HG03196 (cell line): ENCODE results near the gene TUBB.
"Not testable (repeated sequence)": the region's sequence is repeated elsewhere in the genome, so short reads cannot be mapped to it uniquely, and the experiment has no call there.

Source experiments
- ATAC-seq: cut with Tn5 transposase; IDR thresholded peaks from one replicate; pipeline ENCODE4 v1.9.1; 2021; ENCODE audit not compliant: unreplicated experiment

Gene TUBB

GRCh38 chr6:30759575-30760239 lies 39.6 kb downstream of the TUBB start:
- ATAC-seq, result no peak

- ATAC-seq, result no peak
Observed at GRCh38 chr6:30760549-30760948, 40.4 kb downstream of the TUBB start.

GRCh38 chr6:30761791-30762429 lies 41.8 kb downstream of the TUBB start:
- no peak for ATAC-seq

- ATAC-seq, result no peak
Observed at GRCh38 chr6:30763155-30763617, 43.0 kb downstream of the TUBB start.

- ATAC-seq, result no peak
Observed at GRCh38 chr6:30763618-30764489, 43.7 kb downstream of the TUBB start.

- ATAC-seq, result not testable (repeated sequence)
Observed at GRCh38 chr6:30764490-30765043, 44.4 kb downstream of the TUBB start.

GRCh38 chr6:30765495-30765894 lies 45.3 kb downstream of the TUBB start:
- not testable (repeated sequence) for ATAC-seq

GRCh38 chr6:30766461-30767157 lies 46.5 kb downstream of the TUBB start:
- ATAC-seq, result no peak

- ATAC-seq, result peak; percentile 43
Observed at GRCh38 chr6:30767158-30767943, 47.2 kb downstream of the TUBB start.

- no peak for ATAC-seq
Observed at GRCh38 chr6:30767944-30768301, 47.8 kb downstream of the TUBB start.

- ATAC-seq, result no peak
Observed at GRCh38 chr6:30768634-30769087, 48.5 kb downstream of the TUBB start.

- ATAC-seq, result no peak
Observed at GRCh38 chr6:30769088-30769852, 49.1 kb downstream of the TUBB start.

- ATAC-seq, result no peak
Observed at GRCh38 chr6:30769853-30770524, 49.8 kb downstream of the TUBB start.

- ATAC-seq, result no peak
Observed at GRCh38 chr6:30770592-30770991, 50.4 kb downstream of the TUBB start.

- ATAC-seq, result no peak
Observed at GRCh38 chr6:30774701-30775100, 54.5 kb downstream of the TUBB start.
